ENCODE results near the gene RLN2.

DNA sequence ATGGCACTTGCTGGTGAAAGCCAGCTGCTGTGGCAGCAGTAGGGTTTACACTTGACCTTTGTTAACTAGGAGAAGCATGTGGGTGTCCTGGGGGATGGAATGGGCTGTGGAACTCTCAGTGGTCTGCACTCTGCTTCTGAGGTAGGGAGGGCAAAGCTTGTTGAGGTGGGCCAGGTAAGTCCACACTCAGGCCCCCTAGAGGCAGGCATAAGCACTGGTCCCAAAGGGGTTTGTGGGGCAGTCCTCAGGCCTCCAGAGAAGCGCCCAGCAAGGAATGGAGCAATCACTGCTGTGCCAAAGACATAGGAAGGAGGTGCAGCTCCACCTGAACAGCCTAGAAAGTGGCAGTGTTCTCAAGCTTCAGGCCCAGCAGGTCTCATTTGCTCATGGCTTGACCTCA is 38.6 kb downstream of the RLN2 start:
- TF ChIP-seq CTCF (conservative IDR thresholded peaks at IDR 0.05; ENCODE audit: low read length), result peak; percentile 63
- TF ChIP-seq EZH2phosphoT487 (IDR thresholded peaks at IDR 0.05; ENCODE audit: borderline replicate concordance, low read depth, low read length), result no peak
